HG03280 (cell line): ENCODE results near the gene PWP1.
"Not testable (repeated sequence)": the region's sequence is repeated elsewhere in the genome, so short reads cannot be mapped to it uniquely, and the experiment has no call there.

ENCODE experiments used
- ATAC-seq: cut with Tn5 transposase; IDR thresholded peaks from one replicate; pipeline ENCODE4 v1.9.1; 2021; ENCODE audit warnings: mild to moderate bottlenecking, moderate library complexity; ENCODE audit not compliant: unreplicated experiment

The PWP1 gene

DNA sequence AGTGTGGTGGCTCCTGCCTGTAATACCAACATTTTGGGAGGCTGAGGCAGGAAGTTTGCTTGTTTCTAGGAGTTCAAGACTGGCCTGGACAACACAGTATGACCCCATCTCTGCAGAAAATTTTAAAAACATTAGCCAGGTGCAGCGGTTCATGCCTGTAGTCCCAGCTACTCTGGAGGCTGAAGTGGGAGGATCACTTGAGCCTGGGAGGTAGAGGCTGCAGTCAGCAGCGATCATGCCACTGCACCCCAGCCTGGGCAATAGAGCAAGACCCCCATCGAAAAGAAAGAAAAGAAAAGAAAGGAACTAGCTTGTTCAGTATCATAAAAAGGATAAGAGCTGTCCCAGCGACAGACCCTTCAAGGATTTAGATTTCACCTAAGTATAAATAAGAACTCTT is 18.1 kb upstream of the PWP1 start:
- no peak for ATAC-seq

DNA sequence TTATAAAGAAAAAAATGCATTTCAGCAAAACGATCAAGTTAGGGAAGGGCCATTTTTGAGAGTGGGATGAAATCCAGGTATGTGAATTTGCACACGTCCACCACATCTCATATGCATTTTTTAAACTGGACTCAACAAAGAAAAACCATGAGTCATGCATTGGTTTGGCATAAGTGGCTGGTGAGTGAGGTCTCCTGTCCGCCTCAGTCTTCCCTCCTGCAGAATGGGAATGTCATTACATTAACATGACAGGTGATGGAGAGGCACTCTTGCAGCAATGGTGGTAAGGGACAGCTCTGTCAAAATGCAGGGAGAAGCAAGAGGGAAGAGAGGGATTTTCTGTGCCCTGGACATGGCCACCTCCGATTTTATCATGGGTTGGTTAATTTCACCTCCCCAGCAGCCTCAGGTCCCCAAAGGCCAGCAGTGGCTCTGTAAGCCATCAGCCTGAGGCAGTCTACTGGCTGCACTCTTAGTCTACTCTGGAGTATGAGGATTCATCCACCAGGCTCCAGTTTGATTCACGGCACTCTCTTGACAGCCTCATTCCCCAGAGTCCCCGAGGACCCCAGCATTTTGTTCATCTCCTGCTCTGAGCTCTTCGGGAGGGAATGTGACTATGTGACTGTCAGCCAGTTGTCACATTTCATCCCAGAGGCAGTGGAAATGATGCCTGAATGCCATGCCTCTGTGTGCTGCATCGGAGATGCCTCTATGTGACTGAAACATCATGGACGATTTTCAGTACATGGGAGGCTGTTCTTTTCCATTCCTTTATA is 17.1 kb upstream of the PWP1 start:
- no peak for ATAC-seq

DNA sequence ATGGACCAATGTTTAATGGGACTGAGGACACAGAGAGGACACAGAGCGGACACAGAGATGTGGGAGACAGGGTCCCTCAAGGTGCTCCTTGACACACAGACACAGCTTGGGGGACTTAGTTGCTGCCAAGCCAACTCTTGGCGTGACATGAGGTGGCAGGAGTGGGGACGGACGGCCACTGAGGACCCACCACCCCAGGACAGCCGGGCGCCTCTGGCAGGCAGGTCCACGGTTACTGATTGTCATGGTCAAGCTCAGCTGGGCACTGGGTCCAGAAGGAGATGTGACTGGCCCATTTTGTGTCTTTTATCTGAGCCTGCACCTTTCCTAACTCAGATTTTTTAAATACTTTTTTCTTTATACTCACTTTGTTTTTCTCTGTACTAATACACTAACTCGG is 15.7 kb upstream of the PWP1 start:
- ATAC-seq = no peak

DNA sequence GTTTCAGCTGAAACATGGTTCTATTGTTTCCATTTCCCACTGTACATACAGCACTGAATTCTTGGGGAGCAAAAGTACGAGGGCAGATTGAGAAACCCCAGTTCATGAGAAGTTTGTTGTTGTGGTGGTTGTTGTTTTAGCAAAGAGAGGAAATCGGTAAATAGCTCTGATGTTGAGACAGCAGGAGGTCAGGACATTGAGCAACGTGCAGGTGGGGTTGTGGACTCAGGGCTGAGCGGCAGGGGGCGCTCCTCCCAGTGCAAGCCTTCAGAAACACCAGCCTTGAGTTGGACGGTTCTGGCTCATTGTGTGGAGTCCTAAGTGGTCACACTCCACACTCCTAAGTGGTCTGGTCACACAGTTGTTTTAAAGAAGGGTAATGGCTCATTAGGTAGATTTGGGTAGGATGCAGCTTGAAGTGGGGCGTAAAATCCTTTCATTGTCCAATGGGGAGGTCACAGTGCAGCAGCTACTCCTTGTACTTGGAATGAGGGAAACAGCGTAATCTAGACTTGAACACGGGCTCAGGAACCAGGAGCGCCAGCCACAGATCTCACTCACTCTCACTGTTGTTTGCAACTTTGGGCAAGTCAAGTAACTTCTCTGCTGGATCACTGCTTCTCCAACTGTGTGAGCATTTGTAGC is 14.5 kb upstream of the PWP1 start:
- no peak for ATAC-seq

DNA sequence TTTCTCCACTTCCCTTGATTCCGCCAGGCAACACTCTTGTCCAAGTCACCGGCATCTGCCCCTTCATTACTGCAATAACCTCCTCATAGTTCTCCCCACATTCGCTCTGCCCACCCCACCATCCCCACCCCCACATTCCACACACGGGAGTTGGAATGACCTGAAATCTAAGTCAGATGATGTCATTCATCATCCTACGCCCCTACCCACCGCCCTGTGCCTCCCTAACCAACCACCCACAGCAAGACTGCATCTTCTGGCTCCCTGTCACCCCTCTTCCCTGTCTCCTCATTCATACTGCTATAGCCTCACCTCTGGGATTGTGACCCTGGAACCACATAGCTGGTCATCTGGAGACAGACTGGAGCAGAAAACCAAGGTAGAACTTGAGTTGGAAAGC is 7.9 kb upstream of the PWP1 start:
- ATAC-seq = no peak

DNA sequence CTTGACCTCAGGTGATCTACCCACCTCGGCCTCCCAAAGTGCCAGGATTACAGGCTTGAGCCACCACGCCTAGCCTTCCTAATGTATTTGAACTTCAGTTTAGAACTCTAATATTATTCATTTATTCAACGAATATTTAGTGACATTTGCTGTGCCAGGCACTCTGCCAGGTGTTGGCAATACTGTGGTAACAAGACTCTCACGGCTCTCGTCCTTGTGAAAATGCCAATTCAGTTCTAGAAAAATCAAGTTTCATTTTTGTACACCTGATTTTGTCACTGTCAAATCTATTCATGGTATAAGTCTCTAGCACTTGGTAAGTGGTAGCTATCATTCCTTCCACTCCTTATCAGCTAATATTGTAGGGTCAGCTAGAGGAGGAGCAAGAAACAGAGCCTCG is 6.3 kb upstream of the PWP1 start:
- no peak for ATAC-seq

DNA sequence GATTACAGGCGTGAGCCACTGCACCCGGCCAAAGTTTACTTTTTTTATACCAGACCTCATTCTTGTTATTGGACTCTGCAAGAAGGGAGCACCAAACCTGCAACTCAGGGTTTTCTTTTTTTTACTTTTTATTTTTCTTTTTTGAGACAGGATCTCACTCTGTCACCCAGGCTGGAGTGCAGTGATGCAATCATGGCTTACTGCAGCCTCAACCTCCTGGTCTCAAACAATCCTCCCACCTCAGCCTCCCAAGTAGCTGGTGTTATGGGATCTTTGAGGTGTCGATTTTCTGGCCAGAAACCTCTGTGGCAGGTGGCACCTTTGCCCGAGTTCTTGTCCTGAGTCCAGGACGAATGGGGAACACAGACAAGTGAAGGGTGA is 4.2 kb upstream of the PWP1 start:
- ATAC-seq = no peak

DNA sequence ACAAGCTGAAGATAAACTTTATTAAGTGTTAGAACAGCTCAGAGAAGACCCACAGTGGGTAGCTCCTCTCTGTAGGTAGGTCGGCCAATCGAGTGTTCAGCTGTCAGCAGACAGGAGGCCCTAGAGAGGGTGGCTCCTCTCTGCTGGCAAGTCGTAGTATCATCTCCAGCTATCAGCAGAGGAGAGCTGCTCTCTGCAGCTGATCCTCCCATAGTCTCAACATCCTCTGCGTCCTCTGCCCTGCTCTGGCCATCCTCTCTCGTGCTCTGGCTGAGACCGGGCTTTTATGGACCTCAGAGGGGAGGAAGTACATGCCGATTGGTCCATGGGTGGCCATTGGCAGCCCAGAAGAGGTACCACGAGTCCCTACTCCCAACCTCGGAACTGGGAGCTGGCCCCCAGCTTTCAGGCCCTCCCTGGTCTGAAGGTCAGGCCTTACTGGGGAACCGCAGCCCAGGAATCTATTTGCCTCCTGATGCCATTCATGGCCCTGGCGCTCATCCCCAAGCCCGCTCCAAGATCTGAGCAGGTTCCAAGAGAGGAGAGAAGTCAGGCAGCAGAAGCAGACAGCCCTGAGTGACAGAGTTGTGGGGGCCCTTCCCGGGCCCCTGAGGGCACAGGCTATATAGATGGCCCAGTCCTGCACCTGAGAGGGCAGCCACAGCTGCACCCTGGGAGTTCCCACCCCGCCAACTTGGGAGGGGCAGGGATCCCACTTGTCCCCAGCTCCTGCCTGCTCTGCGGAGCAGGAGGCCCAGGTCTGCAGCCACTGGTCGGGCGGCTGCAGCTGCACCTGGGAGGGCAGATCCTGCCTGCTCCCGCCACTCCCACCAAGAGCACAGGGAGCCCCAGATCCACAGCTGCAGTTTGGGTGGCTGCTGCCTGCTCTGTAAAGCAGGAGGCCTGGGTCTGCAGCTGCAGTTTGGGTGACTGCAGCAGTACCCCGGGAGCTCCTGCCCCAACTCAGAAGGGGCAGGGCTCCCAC is 3.5 kb upstream of the PWP1 start:
- ATAC-seq = no peak

DNA sequence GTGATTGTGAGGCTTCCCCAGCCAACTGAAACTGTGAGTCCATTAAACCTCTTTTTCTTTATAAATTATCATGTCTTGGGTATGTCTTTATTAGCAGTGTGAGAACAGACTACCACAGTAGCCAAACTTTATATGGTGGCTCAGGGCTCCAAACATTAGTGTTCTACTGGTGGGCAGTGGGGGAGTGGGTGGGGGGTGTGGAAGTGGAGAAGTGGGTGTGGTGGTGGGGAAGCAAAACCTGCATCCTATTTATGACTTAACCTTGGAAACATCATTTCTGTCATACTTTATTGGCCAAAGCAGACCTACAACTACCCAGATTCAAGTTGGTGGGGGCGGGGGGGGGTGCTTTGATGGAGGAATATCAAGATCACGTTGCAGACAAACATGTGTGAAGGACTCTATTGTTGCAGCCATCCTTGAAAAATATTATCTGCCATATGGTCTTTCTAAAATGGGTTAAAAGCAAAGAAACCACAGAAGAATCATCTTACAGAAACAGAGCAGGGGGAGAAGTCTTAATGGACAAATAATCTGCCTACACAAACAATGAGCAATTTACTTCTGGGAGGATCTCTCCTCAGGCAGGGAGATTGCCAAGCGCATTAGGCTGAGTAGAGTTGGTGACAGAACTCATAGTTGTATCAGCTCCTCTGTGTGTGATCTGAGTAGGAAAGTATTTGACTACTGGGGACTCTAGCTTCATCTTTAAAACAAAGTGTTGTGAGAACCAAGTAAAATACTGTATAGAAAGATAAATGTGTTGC is 1.4 kb upstream of the PWP1 start:
- ATAC-seq = no peak

DNA sequence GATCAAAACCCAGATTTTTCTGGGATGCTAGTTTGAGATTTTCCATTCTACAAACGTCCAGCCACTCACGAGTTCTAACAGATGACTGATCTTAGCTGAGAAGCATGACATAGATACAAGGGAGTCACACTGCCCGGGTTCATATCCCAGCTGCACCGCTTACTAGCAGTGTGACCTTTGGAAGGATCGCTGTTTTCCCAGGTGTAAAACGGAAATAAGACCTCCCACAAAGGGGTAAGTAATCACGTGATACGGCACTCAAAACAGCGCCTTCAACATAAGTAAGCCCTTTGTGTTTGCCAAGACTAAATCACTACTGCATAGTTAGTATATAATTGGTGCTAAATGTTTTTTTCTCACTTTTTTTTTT is 624 bp upstream of the PWP1 start:
- ATAC-seq = no peak

DNA sequence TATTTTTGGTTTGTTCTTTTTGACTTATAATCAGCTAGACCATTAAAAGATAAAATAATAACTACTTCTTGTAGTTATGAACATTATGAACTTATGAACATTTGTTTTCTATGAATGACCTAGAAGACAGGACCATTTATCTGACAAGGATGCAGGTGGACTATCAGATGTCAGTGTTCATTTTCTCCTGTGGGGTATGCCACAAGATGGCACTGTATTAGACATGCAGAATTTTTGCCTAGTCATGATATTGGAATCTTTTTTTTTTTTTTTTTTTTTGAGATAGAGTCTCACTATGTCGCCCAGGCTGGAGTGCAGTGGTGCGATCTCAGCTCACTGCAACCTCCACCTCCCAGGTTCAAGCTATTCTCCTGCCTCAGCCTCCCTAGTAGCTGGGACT is 10.2 kb downstream of the PWP1 start:
- not testable (repeated sequence) for ATAC-seq

DNA sequence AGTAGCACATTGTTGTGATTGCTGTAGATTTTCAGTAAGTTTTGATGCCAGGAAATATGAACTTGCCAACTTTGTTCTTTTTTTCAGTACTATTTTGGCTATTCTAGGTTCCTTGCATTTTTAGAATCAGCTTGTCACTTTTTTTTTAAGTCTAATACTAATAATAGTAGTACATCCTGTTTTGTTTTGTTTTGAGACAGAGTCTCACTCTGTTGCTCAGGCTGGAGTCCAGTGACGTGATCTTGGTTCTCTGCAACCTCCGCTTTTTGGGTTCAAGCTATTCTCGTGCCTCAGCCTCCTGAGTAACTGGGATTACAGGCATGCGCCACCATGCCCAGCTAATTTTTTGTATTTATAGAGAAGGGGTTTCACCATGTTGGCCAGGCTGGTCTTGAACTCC is 16.5 kb downstream of the PWP1 start:
- no peak for ATAC-seq

DNA sequence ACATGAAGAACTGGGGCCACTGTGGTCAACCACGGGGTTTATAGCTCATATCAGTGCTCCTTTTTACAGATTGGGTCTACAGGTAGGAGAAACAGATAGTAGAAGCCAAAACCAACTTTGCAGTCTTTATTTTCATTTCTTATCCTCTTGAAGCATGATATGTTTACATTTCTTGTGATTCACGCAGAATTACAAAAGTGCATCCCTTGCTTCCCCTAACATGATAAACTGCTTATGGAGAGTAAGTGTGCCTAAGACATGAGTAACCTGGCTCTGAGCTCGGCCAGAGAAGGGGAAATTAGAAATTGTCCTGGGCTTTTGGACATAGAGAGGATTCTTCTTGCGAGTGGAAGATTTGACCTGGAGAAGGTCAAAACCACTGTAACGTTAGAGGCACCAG is 18.4 kb downstream of the PWP1 start:
- ATAC-seq = no peak

DNA sequence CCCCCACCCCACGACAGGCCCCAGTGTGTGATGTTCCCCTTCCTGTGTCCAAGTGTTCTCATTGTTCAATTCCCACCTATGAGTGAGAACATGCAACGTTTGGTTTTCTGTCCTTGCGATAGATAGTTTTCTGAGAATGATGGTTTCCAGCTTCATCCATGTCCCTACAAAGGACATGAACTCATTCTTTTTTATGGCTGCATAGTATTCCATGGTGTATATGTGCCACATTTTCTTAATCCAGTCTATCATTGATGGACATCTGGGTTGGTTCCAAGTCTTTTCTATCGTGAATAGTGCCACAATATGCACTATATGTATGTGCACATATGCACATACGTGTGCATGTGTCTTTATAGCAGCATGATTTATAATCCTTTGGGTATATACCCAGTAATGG is 19.9 kb downstream of the PWP1 start:
- not testable (repeated sequence) for ATAC-seq

DNA sequence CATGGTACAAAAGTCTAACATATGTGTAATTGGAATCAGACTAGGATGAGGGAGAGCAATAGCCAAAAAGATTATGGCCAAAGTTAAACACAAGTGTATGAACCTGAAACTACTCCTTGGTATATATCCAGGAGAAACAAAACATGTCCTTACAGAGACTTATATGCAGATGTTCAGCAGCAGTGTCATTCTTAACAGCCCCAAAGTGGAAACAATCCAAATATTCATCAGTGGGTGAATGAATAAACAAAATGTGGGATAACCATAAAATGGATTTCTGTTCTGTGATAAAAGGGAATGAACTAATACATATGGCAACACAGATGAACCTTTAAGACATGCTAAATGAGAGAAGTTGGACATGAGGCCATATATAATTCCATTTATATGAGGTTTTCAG is 30.2 kb downstream of the PWP1 start:
- ATAC-seq = no peak

DNA sequence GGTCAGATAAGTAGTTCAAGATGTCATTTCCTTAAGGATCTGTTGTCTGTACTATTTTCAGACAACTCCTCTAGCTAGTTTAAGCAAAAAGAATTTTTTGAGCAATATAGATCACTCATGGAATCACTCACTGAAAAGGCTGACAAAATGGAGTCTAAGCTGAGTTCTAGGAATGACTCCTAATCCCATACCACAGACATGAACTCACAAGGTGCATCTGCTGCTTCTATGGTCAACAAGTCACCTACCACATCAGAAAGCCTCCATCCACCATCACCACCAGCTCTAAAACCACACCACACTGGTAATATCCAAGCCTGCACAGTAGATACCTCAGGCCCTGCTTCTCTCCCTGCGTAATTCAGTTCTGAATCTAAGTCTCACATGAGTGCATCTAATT is 33.0 kb downstream of the PWP1 start:
- no peak for ATAC-seq

DNA sequence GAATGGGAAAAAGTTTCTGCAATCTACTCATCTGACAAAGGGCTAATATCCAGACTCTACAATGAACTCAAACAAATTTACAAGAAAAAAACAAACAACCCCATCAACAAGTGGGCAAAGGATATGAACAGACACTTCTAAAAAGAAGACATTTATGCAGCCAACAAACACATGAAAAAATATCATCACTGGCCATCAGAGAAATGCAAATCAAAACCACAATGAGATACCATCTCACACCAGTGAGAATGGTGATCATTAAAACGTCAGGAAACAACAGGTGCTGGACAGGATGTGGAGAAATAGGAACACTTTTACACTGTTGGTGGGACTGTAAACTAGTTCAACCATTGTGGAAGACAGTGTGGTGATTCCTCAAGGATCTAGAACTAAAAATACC is 41.7 kb downstream of the PWP1 start:
- not testable (repeated sequence) for ATAC-seq

DNA sequence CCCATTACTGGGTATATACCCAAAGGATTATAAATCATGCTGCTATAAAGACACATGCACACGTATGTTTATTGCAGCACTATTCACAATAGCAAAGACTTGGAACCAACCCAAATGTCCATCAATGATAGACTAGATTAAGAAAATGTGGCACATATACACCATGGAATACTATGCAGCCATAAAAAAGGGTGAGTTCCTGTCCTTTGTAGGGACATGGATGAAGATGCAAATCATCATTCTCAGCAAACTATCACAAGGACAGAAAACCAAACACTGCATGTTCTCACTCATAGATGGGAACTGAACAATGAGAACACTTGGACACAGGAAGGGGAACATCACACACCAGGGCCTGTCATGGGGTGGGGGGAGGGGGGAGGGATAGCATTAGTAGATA is 42.1 kb downstream of the PWP1 start:
- not testable (repeated sequence) for ATAC-seq

DNA sequence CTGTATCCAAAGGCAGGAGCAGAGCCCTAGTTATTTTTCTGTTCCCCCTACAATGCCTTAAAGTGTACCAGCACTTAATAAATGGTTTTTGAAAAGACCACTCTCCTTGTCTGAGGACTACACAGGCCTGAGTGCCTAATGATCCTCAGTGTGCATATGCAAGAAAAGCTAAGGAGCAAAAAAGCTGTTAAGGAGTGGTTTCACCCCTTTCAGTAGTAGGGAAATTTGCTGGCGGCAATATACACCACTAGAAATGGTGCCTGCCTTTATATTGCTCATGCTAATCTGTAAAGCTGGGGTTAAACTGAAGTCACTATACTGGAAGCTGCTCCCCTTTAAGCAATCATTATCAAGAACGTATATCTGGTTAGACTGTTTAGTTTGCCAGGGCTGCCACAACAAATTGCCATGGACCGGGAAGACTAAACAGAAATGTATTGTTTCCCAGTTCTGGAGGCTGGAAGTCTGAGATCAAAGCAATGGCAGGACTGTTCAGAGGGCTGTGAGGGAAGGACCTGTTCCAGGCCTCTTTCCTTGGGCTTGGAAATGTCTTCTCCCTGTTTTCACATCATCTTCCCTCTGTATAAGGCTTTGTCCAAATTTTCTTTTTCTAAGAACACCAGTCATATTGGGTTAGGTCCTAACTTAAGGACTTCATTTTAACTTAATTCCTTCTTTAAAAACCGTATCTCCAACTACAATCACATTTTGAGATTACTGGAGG is 45.2 kb downstream of the PWP1 start:
- ATAC-seq = no peak

DNA sequence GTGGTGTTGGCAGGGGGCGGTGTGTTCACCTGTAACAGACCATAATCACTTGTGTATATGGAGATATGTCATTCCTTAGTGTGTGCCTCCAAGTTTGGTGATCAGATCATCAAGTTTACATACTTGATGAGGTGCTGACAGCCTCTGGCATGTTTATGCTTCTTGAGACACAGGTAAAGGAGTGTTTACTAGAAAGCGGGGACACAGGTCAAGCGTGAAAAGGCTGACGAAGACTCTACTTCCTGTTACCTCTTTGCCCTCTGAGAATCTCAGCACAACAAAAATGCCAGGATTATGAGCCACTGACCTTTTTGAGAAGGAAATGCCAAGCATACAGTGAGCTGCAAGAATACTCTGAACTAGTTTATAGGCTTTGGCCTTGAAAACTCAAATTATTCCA is 45.8 kb downstream of the PWP1 start:
- no peak for ATAC-seq
